Right cardiac atrium (tissue), 5 donors: ENCODE results near the gene LY6G6C. TPM values are rescaled to one million over a fixed set of nuclear protein-coding genes. Genes with fewer than 3 reads are reported as not detected.
A peak's percentile ranks its signal among the peaks of the same experiment; 100 is the strongest.

Experiments
- ATAC-seq, 2 donors: fragments of 200-7000 bp; cut with Tn5 transposase; one replicate each; pipeline versions ENCODE4 v1.8.0 to v1.9.1; 2020; ENCODE audit warnings: moderate library complexity in 2 of 2, mild to moderate bottlenecking in 1 of 2
- DNase-seq, 3 donors: peaks; one replicate each; pipeline ENCODE4 v3.0.0-alpha.2; 2020
- H3K27ac ChIP-seq: one replicate; pipeline ENCODE4 v1.5.1; 2013; ENCODE audit warnings: mild to moderate bottlenecking, low read length, control low read depth, moderate library complexity
- H3K27me3 ChIP-seq: one replicate; pipeline ENCODE4 v1.6.1; 2013; ENCODE audit not compliant: control insufficient read depth, insufficient read depth
- H3K4me1 ChIP-seq: one replicate; pipeline ENCODE4 v1.6.1; 2013; ENCODE audit warnings: low read length; ENCODE audit not compliant: control insufficient read depth, insufficient read depth
- H3K4me3 ChIP-seq: one replicate; pipeline ENCODE4 v1.5.1; 2013; ENCODE audit warnings: low read length, control low read depth
- H3K9me3 ChIP-seq: one replicate; pipeline ENCODE4 v1.6.1; 2013; ENCODE audit warnings: low read length; ENCODE audit not compliant: control insufficient read depth
- WGBS: extraction: QIAGEN DNeasy Blood & Tissue Kit; methylation state at CpG from one replicate; pipeline ENCODE4 v1.1.7; 2013; 5-methylcytosine and 5-hydroxymethylcytosine counted together
- intact Hi-C, 4 donors: fragments of 100-400 bp; cut with DNase I; formaldehyde crosslinking; loops; one replicate each; pipeline versions ENCODE4 v1.11.0 to v1.14.0; 2022 to 2023
- polyA plus RNA-seq: library from polyadenylated mRNA; stranded (reverse); fragments of 200-250 nt; gene quantifications from one replicate; pipeline ENCODE4 v1.2.3, GENCODE V29; 2013
- total RNA-seq, 4 donors: library from RNA; stranded (reverse); fragmentation: NEBNext Ultra II Directional; extraction: Animal tissue kit (Norgen Biotek cat#: 25700); gene quantifications; one replicate each; pipeline ENCODE4 v1.2.1, GENCODE V29; 2021
- donor health status: healthy with polysubstance abuse.
- donor health status: DM: no; HTN: yes; CAD: no.
- donor health status: DM: no; HTN: no; CAD: no.
- donor health status: DM: no; HTN: yes; CAD: no; lungs with severe emphysema.
- donor health status: DM: yes; HTN: yes; CAD: no.

The LY6G6C gene
- total and polyA plus RNA-seq, 5 donors, result 0.18 TPM; not detected in 4

DNA sequence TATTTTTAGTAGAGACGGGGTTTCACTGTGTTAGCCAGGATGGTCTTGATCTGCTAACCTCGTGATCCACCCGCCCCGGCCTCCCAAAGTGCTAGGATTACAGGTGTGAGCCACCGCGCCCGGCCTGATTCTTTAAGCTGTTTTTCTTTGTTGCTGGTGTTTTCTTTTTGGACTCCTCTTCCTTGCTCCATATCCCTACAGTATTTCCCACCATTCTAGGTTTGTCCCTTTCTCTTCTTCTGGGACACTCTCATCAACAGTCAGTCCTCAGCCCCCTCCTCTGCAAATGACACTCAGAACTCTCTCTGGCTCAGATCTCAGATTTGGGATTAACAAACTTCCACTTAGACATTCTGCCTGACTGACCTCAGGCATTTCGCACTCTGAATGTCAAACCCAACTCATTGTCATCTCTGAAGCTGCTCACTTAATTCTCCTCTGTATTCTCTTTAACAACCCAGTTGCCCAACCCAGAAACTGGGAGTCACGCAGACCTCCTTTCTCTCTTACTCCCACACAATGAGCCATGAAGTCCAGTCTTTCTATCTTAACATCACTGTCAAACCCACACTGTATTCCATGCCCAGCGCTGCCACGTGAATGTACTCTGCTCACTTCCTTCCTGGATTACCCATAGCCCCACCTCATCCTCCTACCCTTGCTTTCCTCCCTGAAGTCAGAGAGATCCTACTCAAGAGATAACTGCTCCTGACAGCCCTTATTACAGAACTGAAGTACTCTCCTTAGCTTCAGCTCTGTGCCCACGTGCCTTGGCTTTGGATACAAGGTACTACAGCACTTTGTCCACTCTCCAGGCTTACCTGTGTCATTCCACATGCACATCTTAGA, 4.2 kb upstream of the LY6G6C start:
- no peak overlapping the region for H3K27ac ChIP-seq
- intact Hi-C loops, result loop anchor here in 2 of 4 donors (5.0 to 10.0 kb wide), 3 partner anchors 43 to 109 kb away; partner anchors contain the start of genes CSNK2B (in 1 of the 2), LY6G5B (in 1 of the 2) and LY6G5C (in 1 of the 2)
- no peaks in the 10 kb centered on the region for H3K27me3 ChIP-seq
- DNase-seq (peak in 1 of 3 donors; percentile 31), ATAC-seq (no peak)
- H3K4me1 ChIP-seq, result no peaks in the 10 kb centered on the region
- no peaks in the 10 kb centered on the region for H3K9me3 ChIP-seq
- WGBS, result 83% methylated on average over 12 of the region's 12 CpGs
- no peak overlapping the region for H3K4me3 ChIP-seq

DNA sequence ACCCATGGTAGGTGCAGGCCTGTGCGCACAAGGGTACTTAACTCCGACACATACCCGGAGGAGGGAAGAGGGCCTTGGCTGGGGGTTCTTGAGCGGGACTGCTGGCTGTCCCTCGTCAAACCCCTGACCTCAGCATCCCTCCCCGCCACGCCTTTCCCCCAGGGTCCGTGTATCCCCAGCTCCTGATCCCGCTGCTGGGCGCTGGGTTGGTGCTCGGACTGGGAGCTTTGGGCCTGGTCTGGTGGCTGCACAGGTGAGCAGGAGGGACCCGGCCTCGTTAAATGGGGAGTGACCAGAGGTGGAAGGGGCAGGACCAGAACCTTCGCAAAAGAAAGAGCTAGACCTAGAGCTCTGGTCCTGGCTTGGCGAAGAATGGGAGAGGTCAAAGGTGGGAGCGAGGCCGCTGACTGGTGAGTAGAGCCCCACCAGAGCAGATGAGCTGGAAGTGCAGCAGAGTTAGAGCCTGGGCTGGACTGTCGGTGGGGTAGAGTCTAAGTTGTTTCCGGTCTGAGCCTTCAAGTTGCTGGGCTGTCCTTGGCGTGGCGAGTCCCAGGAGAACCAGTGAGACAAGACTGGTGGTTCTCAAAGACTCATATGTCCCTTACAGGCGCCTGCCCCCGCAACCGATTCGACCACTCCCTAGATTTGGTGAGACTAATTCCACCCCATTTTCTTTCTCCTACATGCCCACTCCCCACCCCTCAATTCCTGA, 2.6 kb upstream of the LY6G6C start:
- intact Hi-C loops, result loop anchor here in 1 of 4 donors (10.0 kb wide), 1 partner anchor 111 kb away; no protein-coding TSS in a partner anchor
- DNase-seq (peak in 2 of 3 donors; percentile 49 to 63), ATAC-seq (peak in 1 of 2 donors; percentile 5)
- Histone ChIP-seq H3K4me3 (no peak overlapping the region), H3K9me3 (no peaks in the 10 kb centered on the region), H3K27me3 (no peaks in the 10 kb centered on the region), H3K4me1 (no peaks in the 10 kb centered on the region), H3K27ac (no peak overlapping the region)
- 82% methylated on average over 25 of the region's 25 CpGs for WGBS

DNA sequence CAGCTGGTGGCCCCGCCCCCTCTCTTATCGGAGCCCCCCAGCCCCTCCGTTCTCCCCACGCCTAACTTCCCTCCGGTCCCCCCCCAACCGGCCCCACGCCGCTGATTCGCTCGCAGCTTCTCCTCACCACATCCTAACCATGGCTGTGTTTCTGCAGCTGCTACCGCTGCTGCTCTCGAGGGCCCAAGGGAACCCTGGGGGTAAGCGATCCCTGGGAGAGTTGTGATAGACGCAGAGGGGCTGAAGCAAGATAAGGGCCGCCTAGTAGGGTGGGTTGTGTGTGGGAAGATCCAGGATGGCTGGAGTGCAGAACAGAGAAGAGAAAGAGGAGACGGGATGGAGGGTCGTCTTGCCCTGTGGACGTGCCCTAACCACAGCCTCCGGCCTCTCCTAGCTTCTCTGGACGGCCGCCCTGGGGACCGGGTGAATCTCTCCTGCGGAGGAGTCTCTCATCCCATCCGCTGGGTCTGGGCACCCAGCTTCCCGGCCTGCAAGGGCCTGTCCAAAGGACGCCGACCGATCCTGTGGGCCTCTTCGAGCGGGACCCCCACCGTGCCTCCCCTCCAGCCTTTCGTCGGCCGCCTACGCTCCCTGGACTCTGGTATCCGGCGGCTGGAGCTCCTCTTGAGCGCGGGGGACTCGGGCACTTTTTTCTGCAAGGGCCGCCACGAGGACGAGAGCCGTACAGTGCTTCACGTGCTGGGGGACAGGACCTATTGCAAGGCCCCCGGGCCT, 1.9 kb upstream of the LY6G6C start, which contains the start of gene MPIG6B:
MPIG6B (plus strand) TSS at position 129 of the 735 bp plus-strand sequence; CDS start at position 140, 11 bp downstream.
- no peak within 1 kb of the TSS for H3K4me3 ChIP-seq
- 56% methylated on average over 46 of the region's 46 CpGs for WGBS
- intact Hi-C loops, result loop anchor here in 1 of 4 donors (10.0 kb wide), 1 partner anchor 111 kb away; no protein-coding TSS in a partner anchor
- H3K9me3 ChIP-seq, result no peaks in the 10 kb centered on the region
- H3K27ac ChIP-seq, result no peak within 1 kb of the TSS
- H3K4me1 ChIP-seq, result no peaks in the 10 kb centered on the region
- ATAC-seq (no peak), DNase-seq (peak in 2 of 3 donors; percentile 31 to 53)
- no peaks in the 10 kb centered on the region for H3K27me3 ChIP-seq

DNA sequence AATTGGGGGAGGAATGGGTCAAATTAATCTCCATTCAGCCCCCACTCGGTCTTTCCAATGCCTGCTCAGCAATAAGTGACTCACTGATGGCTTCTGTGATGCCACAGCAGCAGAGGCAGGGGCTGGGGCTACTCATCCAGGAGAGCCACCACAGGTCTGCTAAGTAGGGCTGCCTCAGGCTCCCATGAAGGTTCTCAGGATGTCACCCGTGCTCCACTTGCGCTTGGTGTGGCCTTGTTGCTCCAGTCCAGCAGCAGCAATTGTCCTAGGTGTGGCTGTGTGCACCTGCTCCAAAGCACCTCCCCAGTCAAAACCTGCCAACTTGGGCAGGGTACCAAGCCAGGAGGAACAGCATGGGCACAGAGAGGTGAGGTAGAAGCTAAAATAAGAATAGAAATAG, 627 bp upstream of the LY6G6C start:
- WGBS, result 94% methylated on average over 3 of the region's 3 CpGs
- peak in 1 of 3 donors; percentile 36 for DNase-seq
- intact Hi-C loops, result loop anchor here in 1 of 4 donors (10.0 kb wide), 1 partner anchor 113 kb away; no protein-coding TSS in a partner anchor

DNA sequence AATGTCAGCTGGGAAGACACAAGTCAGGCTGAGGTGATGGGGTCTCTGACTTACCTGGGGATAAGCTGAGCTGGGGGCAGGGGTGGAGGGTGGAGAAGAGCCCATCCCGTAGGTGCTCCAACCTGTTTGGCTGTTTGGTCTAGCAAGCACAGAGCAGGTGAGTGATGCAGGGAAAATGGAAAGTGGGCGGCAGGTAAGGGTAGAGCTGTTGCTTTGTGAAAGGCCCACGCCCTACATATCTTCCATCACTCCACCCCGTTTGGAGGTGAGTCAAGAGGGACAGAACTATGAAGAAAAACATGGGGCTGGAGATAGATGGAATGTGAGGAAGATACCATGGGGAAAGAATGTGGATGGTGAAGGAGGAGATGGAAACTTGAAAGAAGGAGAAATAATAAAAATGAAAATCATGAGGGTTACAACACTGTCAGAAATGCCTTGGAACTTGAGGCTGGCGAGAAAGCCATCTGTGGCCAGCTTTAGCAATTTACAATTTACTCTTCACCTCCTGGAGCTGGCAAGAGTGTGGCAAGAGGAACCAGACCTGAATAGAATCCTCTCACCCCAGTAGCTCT, 1.3 kb downstream of the LY6G6C start:
- Histone ChIP-seq H3K4me3 (no peak overlapping the region), H3K27me3 (no peaks in the 10 kb centered on the region), H3K9me3 (no peaks in the 10 kb centered on the region), H3K4me1 (no peaks in the 10 kb centered on the region), H3K27ac (no peak overlapping the region)
- intact Hi-C loops, result loop anchor here in 1 of 4 donors (10.0 kb wide), 1 partner anchor 115 kb away; no protein-coding TSS in a partner anchor
- 83% methylated on average over 5 of the region's 5 CpGs for WGBS
- DNase-seq (no peak), ATAC-seq (no peak)

More for the DNA sequence above, 627 bp upstream of the LY6G6C start:
- Histone ChIP-seq H3K4me1 (no peaks in the 10 kb centered on the region), H3K27me3 (no peaks in the 10 kb centered on the region), H3K9me3 (no peaks in the 10 kb centered on the region), H3K27ac (no peak overlapping the region), H3K4me3 (no peak overlapping the region)
- ATAC-seq, result no peak

DNA sequence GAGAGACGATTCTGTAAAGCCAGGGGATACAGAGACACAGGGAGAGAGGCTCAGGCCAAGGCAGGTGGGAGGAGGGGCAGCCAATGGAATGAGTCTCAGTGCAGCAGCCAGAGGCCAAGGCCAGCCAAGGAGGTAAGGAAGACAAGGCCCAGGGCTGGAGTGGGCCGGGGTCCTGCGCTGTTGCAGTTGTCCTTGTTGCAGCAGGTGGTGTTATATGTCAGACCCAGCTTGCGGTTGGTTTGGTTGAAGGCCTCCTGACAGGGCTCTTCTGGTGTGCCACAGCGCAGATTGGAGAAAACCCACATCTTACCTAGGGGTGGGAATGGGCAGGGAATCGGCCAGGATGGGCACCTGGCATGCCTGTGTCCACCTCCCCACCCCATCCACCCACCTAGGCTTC, 2.5 kb downstream of the LY6G6C start:
- ATAC-seq, result no peak
- no peaks in the 10 kb centered on the region for H3K27me3 ChIP-seq
- DNase-seq, result no peak
- 85% methylated on average over 6 of the region's 6 CpGs for WGBS
- no peaks in the 10 kb centered on the region for H3K4me1 ChIP-seq
- H3K4me3 ChIP-seq, result no peak overlapping the region
- H3K9me3 ChIP-seq, result no peaks in the 10 kb centered on the region
- intact Hi-C loops, result no loop called here
- H3K27ac ChIP-seq, result no peak overlapping the region

DNA sequence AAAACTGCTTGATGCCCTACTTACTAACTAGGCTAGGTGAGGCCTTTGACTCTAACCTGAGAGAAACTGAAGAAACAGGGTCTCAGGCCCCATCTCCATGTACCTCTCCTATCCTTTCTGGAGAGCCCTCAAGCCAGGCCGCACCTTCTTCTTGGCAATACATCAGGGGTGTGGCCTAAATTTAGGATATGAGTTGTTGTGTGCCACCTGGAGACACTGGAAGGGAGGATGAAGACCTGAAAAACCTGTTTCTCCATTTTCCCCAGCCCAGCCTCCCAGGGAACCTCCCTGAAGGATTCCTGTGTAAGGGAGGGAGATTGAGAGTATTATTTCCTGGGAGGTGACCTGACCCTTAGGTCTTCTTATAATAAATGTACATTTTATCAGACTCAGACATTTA, 3.3 kb downstream of the LY6G6C start:
- WGBS, result 86% methylated on average over 1 of the region's 1 CpG

DNA sequence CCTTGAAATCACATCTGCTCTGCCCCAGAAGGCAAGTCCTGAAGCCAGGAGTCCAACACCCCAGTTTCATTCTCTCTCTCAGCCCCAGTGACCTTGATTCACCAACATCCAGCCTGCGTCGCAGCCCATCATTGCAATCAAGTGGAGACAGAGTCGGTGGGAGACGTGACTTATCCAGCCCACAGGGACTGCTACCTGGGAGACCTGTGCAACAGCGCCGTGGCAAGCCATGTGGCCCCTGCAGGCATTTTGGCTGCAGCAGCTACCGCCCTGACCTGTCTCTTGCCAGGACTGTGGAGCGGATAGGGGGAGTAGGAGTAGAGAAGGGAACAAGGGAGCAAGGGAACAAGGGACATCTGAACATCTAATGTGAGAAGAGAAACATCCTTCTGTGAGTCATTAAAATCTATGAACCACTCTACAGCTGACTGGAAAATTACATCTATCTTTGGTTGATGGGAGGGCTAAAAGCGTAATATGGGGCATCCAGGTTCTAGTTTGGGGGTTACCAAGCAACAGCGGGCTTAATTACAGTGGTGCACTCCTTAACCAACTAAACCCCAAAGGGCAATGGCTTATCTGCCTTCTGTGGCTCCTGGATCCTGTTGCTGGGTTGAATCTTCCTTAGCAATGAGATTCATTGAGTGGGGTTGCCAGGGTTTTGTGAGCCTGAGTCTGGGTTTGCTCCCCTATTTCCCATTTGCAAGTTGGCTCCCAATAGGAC, 3.9 kb downstream of the LY6G6C start:
- Histone ChIP-seq H3K4me1 (no peaks in the 10 kb centered on the region), H3K27ac (no peak overlapping the region), H3K27me3 (no peaks in the 10 kb centered on the region), H3K9me3 (no peaks in the 10 kb centered on the region), H3K4me3 (no peak overlapping the region)
- ATAC-seq (no peak), DNase-seq (no peak)
- intact Hi-C loops, result no loop called here
- WGBS, result 66% methylated on average over 10 of the region's 10 CpGs

More for the DNA sequence above, 3.3 kb downstream of the LY6G6C start:
- intact Hi-C loops, result no loop called here
- H3K4me1 ChIP-seq, result no peaks in the 10 kb centered on the region
- ATAC-seq (no peak), DNase-seq (no peak)
- no peaks in the 10 kb centered on the region for H3K9me3 ChIP-seq
- H3K27ac ChIP-seq, result no peak overlapping the region
- no peak overlapping the region for H3K4me3 ChIP-seq
- no peaks in the 10 kb centered on the region for H3K27me3 ChIP-seq

DNA sequence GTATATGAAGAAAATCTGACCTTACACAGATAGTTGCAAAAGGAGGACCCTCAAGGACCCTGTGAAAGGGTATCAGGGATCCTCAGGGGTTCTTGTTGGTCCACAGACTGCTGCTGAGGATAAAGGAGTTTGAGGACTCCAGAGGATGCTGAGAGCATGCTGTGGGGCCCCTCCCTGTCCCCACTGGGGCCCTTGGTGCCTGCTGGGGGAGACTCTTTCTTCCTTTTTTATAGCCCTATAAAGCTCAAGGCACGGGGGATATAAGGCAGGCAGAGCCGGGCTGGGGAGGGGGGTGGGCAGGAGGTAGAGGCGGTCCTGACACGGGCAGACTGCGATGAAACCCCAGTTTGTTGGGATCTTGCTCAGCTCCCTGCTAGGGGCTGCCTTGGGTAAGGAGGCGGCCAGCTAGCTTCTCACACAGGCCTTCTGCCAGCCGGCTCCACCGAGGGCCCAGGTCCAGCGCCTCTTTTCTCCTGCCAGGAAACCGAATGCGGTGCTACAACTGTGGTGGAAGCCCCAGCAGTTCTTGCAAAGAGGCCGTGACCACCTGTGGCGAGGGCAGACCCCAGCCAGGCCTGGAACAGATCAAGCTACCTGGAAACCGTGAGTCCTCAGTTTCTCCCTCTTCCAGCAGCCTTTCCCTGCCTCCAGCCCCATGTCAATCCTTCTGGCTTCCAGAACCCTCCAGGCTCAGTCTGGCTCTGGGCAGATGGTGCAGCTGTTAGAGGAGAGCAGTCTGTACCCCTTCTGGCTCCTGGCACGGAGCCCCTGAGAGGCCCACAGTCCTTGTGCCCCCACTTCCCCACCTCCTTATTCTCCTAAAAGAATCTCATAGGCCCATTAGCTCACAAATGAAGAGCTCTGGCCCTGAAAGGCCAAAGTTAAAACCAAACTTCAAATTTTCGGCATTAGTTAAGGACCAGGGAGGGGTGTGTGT, 6.3 kb downstream of the LY6G6C start, which contains the start of gene LY6G6D:
LY6G6D (plus strand) TSS at position 327 of the 937 bp plus-strand sequence; CDS start at position 335, 8 bp downstream.
- no peak for DNase-seq
- intact Hi-C loops, result no loop called here
- no peaks in the 10 kb centered on the region for H3K27me3 ChIP-seq
- no peak for ATAC-seq
- 72% methylated on average over 16 of the region's 16 CpGs for WGBS
- H3K27ac ChIP-seq, result no peak within 1 kb of the TSS
- H3K4me1 ChIP-seq, result no peaks in the 10 kb centered on the region
- H3K9me3 ChIP-seq, result no peaks in the 10 kb centered on the region
- no peak within 1 kb of the TSS for H3K4me3 ChIP-seq
